Stimulated activated CD8-positive, alpha-beta memory T cell treated with anti-CD3 and anti-CD28 coated beads, Interleukin-4, amount 100 ng/mL, for 24 hours (primary cell): ENCODE data around the gene RAPGEF3.

Source experiments
- DNase-seq: peaks from one replicate; pipeline ENCODE4 v3.0.0-alpha.2; 2020; ENCODE audit warnings: low read depth

Gene RAPGEF3

GRCh38 chr12:47758834-47759690 lies at the start of gene RAPGEF3:
TSS of gene RAPGEF3 (minus strand) at chr12:47758880. CDS start at chr12:47758556, 324 bp downstream.
- peak; percentile 45 for DNase-seq

- peak; percentile 78 for DNase-seq
These were observed 49.4 kb upstream of the RAPGEF3 start for GRCh38 chr12:47808050-47808449.

- DNase-seq = no peak
These were observed 48.7 kb upstream of the RAPGEF3 start for GRCh38 chr12:47807338-47807737.

GRCh38 chr12:47805417-47805816 lies 46.7 kb upstream of the RAPGEF3 start:
- DNase-seq = no peak

- no peak for DNase-seq
These were observed 45.5 kb upstream of the RAPGEF3 start for GRCh38 chr12:47804171-47804570.

GRCh38 chr12:47803191-47803875 lies 44.7 kb upstream of the RAPGEF3 start:
- DNase-seq = no peak

GRCh38 chr12:47802312-47802711 lies 43.6 kb upstream of the RAPGEF3 start:
- DNase-seq = no peak

GRCh38 chr12:47801904-47802246 lies 43.2 kb upstream of the RAPGEF3 start:
- no peak for DNase-seq

GRCh38 chr12:47801170-47801903 lies 42.7 kb upstream of the RAPGEF3 start:
- no peak for DNase-seq

- no peak for DNase-seq
These were observed 41.9 kb upstream of the RAPGEF3 start for GRCh38 chr12:47800582-47800981.

- DNase-seq = no peak
These were observed 40.8 kb upstream of the RAPGEF3 start for GRCh38 chr12:47799357-47799955.

GRCh38 chr12:47798382-47798948 lies 39.8 kb upstream of the RAPGEF3 start:
- DNase-seq = no peak

- no peak for DNase-seq
These were observed 38.8 kb upstream of the RAPGEF3 start for GRCh38 chr12:47797441-47797840.

GRCh38 chr12:47795814-47796411 lies 37.2 kb upstream of the RAPGEF3 start:
- no peak for DNase-seq

- no peak for DNase-seq
These were observed 36.6 kb upstream of the RAPGEF3 start for GRCh38 chr12:47795121-47795813.

GRCh38 chr12:47794679-47795078 lies 36.0 kb upstream of the RAPGEF3 start:
- no peak for DNase-seq

- no peak for DNase-seq
These were observed 34.5 kb upstream of the RAPGEF3 start for GRCh38 chr12:47793015-47793681.

- no peak for DNase-seq
These were observed 33.2 kb upstream of the RAPGEF3 start for GRCh38 chr12:47791874-47792273.

GRCh38 chr12:47791351-47791746 lies 32.7 kb upstream of the RAPGEF3 start:
- no peak for DNase-seq

GRCh38 chr12:47790676-47791350 lies 32.1 kb upstream of the RAPGEF3 start:
- DNase-seq = no peak
